Measurements from ENCODE around the gene CCDC149.
"Not testable (repeated sequence)": the region's sequence is repeated elsewhere in the genome, so short reads cannot be mapped to it uniquely, and the experiment has no call there.

The CCDC149 gene

DNA sequence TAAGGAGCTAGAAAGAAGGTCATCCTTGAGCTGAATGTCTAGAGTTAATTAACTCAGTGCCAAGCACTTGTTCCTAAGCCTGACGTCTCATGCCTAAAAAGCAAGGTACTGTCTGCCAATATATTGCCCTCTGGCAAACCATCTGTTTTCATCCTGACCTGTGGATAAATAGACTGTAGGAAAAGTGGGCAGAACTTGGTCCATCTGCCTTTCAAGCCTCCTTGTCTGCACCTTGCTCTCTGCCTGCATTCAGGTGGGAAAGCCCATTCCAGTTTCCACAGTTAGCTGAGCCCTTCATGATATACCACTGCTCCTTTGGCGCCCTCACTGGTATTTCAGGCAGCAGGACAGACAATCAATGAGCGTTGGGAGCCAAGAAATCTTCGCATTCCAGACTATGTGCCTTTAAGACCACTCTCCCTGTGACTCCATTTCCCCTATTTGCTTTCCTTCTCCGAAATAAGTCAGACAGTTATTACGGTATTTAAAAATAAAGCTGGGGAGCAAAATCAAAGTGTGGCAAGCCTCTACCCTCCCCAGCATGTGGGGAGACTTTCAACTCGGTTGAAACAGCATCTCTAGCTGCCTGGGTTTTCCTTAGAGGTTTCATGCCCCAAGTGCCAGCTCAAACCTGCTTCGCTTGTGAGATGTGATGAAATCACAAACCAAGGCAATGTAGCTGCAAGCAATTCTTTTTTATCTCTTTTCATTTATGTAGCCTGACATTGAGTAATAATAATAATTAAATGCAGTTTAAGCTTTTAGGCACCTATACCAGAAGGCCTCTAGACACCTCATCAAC is 2.5 kb upstream of the CCDC149 start:
- DNase-seq, result no peak

DNA sequence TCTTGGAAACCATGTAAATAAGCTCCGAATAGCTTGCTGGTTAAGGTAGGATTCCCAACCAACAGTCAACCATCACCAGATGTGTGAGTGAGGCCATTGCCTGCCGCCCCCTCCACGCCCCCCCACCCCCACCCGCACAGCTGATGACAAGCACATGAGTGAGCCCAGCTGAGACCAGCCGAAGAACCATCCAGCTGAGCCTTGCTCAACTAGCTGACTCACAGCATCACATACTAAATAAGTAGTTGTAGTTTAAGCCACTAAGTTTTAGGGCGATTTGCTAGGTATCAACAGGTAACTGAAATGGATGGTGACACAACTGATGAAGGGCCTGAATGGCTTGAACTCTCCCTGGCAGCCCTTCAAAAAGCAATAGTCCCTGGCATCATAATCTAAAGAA is 1.6 kb upstream of the CCDC149 start:
- DNase-seq, result no peak

DNA sequence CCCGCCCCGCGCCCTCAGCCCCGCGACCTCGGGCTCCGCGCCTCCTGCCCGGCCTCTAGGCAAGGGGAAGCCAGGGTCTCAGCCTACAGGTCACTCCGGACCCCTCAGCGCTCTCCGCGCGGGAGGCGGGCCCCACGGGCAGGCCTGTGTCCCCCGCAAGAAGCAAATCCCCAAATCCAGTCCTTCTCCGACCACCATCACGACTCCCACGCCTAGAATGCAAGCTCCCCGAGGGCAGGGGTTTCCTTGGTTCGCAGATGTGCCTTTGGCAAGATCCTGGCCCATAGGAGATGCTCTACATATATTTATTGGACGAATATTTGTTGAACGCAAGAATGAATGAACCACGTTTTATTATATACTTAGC is 260 bp upstream of the CCDC149 start:
- no peak for DNase-seq

DNA sequence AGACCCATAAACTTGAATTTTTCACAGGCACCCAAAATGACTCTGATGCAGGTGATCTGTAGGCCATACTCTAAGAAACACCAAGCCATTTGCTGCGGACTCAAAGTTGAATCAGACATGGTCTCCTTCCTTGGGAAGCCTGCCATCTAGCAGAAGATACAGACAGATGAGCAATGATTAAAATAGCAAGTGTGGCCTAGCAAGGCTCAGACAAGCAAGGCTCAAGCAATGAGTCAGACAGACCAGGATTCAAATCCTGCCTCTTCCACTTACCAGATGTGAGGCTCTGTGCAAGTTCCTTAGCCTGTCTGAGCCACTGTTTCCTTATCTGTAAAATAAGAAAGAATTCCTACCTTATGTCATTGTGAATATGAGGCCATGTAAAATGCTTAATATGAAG is 2.3 kb downstream of the CCDC149 start:
- DNase-seq, result no peak

DNA sequence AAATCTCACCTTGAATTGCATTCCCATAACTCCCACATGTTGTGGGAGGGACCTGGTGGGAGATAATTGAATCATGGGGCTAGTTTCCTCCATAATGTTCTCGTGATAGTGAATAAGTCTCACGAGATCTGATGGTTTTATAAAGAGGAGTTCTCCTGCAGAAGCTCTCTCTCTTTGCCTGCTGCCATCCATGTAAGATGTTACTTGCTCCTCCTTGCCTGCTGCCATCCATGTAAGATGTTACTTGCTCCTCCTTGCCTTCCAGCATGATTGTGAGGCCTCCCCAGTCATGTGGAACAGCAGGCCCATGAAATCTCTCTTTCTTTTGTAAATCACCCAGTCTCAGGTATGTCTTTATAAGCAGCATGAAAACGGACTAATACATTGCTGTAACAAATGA is 3.2 kb downstream of the CCDC149 start:
- not testable (repeated sequence) for DNase-seq

DNA sequence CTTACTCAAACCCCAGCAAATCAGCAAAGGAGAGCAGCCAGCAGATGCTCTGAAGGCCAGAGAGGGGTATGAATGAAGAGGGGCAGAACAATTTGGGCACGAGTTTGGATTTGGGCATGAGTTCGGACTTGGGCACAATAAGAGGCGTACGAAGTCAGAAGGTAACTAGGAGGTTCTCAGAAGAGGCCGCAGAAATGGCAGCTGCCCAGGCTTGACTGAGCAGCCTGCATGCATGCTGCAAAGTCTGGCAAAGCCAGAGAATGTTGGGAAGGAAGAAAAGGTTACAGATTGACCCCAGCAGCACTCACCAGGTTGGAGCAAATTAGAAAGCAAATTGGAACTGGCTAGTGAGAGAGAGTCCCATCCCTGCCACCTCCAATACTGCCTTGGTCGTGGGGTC is 15.2 kb downstream of the CCDC149 start:
- no peak for DNase-seq

DNA sequence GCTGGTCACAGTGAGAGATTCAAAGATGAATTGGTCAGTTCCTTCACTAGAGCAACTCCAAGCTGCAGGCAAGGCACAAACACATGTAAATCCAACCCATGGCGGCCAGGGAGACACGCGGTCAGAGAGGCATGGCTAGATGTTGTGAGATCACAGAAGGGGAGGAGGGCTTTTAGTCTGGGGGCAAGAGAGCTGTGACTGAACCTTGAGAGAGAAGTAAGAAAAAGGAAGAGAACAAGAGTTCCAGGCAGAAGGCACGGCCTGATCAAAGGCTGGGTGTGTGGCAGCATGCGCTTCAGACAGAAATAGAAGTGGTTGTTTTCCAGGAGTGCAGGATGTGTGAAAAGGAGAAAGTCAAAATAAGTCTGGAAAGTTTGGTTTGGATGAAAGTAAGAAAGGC is 15.9 kb downstream of the CCDC149 start:
- DNase-seq, result no peak

DNA sequence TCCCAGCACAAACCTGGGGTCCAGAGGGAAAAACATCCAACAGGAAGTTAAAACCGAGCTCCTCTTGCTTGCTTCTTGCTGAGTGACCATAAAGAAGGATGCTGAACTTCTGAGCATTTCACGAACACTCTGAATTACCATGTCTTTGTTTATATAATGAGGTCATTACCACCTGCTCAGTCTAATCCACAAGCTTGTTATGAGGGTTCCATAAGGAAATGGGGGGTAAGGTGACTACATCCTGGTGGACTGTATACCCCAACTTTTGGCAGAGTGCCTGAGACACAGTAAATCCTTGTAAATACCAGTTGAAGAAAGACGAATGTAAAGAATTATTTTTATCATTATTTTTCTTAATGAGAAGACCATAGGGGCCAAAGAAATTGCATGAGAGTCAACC is 16.8 kb downstream of the CCDC149 start:
- no peak for DNase-seq

DNA sequence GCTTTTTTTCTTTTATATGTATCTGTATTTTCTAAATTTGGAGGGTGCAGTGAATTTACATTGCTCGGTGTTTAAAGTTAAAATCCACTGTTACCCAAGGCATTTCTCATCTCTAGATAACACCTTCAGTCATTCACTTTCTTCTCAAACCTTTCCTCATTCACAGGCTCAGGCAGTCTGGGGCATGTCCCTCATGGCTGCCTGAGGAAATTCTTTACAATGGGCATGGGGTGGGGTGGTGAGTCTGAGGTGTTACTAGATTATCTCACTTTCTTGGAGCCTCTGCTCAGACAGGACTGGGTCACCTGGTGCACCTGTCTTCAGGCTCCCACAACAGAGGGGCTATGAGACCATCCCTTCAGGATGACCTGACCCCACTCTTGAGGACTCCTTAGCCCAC is 17.4 kb downstream of the CCDC149 start:
- no peak for DNase-seq

DNA sequence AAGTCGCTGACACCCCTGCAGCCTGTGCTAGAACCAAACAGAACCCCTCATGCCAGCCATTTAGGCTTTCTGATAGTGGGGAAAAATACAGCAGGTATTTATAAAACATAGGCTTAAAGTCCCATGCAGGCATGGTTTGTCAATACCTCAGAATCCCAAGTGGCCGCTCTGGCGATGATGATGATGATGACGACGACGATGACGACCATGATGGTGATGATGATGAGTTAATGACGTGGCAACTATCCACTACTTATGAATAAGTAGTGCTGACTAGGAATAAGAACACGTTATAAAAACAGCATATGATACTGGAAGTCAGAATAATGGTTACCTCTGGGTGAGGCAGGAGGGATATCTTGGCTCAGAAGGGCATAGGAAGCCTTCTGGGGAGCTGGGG is 18.0 kb downstream of the CCDC149 start:
- DNase-seq, result no peak

DNA sequence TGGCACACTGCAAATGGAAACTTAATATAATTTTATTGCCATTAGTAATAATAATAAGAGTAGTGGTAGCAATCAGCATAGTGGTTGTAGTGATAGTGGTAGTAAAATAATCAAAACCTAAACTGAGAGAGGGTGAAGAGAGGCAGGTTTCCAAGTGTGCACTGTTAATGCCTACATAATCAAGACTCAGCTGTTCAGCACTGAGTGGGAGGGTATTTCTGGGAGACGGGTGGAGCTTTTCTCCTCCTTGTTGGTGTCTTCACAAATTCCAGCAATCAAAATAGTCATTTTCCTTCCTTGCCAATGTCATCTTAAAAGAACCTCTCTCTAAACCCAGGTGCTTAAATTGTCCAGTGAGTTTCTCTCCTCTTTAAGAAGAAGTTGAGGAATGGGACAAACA is 18.6 kb downstream of the CCDC149 start:
- DNase-seq, result no peak

DNA sequence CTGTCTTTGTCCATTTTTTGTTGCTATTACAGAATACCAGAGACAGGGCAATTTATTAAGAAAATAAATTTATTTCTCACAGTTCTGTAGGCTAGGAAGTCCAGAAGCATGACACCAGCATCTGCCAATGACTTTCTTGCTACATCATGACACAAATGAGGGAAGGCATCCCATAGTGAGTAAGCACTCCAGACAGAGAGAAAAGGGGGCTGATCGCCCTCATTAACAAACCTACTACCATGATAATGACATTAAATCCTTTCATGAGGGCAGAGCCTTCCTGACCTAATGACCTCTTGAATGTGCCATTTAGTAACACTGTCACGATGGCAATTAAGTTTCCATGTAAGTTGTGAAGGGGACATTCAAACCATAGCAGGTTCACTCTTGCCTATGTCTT is 20.1 kb downstream of the CCDC149 start:
- DNase-seq, result no peak

DNA sequence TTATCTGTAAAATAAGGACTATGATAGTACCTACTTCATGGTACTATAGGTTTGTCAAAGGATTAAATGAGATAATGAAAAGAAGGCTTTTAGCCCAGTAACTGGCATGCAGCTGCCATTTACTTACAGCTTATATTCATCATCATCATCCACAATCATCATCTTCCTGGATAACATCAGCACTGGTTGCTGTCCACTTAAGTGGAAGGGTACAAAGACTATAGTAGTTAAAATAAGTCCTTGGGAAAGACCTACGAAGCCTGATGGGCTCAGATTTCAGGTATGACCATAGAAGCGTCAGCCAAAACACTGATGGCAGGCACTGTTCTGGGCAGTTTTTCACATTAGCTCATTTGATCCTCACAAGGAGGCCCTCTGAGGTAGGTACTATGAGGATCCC is 20.6 kb downstream of the CCDC149 start:
- DNase-seq, result no peak

DNA sequence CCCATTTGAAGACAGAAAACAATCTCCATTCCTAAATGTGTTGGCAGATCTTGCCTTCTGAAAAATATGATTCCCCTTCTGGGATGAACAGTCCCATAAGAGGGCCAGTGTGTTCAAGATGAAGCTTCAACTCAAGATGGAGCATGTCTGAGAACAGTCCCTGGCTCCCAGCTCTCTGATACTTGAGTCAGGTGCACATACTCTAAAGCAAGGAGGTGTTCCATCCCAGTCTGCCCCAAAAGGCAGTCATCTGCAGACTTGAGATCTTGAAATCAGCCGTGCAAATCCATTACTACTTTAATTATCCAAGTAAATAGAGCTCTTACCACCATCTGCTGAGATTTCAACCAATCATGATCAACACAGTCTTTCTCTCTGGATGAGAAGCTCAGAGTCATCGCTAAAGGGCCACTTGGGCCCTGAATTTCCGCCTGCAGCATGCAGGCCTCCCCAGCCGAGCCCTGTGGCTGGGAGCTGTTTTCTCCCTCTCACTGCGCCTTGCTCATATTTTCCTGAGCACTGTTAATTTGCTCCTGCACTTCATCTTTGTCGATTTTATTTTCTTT is 22.2 kb downstream of the CCDC149 start:
- no peak for DNase-seq

DNA sequence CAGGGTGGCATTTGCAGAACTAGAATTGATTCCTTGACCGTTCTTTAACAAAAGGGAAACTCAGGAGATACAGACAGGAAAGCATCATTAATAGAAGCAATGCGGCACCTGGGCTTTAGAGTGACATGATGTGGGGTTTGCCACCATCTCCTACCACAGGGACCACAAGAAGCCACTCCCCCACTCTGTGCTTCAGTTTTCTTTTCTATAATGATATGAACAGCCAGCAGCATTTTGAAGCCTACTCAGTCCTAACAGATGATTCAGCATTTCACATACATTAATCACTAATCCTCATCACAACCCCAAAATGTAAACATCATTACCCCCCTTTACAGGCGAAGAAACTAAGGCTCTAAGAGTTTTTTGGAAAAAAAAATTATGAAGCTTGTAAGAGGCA is 22.9 kb downstream of the CCDC149 start:
- no peak for DNase-seq

DNA sequence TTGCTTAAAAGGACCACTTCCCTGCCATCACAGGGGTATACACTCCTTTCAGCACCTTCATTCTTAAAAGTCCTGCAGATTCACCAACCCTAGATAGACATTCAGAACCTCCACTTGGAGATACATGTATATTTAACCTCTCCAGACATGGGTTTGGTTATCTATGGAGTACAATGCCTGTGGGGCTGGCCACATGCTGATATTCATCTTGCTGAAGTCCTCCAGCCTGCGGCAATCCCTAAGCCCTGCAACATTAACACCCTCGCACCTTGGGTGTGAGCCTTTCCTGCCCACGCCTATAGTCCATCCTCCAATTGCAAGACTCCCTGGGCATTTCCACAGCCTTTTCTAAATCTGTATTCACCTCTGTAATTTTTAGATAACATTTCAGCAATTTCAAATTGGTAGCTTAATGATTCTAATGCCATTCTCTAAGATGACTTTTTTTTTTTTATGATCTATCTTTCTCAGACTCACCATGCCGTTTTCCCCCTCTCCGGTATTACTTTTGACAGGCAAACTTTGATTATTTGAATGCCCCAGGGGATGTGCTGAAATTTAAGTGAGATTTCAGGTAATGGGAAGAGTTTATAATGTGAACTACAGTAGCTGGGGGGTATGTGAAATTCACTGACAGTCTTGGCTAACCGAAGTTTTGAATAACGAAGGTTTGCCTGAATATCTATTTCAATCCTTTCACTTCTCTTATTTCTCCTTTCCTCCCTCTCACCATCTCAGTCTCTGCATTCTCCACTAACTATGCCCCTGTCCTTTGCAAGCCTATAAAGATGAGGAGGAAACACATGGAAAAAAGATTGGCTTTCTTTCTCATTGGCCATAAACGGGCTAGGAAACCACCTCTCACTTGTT is 24.1 kb downstream of the CCDC149 start:
- no peak for DNase-seq

DNA sequence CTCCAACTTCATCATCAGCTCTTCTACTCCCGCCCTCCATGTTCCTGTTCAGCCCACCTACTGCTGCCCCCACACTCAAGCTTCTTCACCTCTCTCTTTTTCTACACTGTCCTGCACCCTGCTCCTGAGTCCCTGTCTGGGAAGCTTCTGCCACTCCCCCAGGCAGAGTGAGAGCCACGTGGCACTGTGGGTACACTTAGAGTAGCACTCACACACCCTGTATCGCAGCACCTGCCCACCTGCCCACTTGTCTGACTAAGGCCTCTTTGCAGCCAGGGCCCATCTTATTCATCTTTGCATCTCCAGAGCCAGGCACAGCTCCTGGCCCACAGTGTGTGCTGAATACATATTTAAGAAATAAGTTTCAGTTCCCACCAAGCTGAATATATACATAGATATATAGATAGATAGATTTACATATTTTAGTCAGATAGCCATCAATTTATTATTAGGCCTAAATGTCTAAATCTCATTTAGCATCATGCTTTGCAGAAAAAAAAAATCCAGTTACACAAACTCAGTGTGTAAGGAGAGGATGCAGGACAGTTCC is 24.9 kb downstream of the CCDC149 start:
- DNase-seq, result no peak

DNA sequence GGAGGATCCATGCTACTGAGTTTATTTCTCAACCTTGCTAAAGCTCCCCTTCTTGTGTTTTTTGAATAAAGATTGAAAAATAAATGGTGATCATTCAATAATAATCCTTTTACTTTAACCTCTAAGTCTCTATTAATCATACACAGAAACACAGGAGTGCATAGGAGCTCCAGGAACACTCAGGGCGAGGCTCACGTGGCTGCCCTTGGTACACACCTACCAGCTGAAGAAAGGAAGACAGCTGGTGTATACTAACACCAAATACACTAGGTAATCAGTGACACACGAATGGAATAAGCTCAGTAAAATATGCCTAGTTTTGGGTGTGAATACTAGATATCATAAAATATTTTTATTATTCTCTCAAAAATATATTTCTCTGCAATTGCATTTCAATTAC is 26.2 kb downstream of the CCDC149 start:
- DNase-seq, result no peak

DNA sequence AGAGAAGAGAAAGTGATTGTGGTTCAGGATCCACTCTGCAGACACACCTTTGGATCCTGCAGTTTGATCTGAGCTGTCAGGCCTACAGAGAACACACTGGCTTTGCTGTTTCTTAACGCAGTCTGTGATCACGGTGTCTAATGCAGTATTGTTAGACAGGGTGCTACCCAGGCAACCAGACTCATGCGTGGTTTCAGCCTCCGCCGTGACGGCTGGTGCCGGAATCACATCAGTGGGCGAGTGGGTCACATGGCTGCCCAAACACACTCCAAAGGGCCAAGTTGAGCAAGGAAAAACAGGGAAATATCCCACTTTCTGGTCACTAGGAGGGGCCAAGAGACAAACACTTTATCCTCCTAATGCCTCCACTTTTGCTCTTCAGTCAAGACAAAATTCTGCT is 27.5 kb downstream of the CCDC149 start:
- DNase-seq, result no peak

DNA sequence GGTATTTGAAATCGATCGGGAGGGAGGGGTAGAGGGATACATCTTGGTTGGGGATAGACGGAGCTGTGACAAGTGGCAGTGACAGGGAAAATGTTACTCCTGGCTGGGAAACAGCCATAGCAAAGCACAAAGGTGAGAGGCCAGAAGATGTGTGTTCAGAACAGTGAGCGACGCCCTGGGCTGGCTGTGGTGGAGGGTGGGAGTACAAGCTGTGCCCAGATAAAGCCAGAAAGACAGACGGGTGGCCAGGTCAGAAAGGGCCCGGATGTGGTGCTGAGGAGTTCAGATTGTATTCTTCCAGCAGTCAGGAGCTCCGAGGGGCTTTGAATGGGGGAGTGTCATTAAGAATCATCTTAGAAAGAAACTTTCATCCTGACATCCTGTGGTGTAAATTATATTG is 27.9 kb downstream of the CCDC149 start:
- no peak for DNase-seq

DNA sequence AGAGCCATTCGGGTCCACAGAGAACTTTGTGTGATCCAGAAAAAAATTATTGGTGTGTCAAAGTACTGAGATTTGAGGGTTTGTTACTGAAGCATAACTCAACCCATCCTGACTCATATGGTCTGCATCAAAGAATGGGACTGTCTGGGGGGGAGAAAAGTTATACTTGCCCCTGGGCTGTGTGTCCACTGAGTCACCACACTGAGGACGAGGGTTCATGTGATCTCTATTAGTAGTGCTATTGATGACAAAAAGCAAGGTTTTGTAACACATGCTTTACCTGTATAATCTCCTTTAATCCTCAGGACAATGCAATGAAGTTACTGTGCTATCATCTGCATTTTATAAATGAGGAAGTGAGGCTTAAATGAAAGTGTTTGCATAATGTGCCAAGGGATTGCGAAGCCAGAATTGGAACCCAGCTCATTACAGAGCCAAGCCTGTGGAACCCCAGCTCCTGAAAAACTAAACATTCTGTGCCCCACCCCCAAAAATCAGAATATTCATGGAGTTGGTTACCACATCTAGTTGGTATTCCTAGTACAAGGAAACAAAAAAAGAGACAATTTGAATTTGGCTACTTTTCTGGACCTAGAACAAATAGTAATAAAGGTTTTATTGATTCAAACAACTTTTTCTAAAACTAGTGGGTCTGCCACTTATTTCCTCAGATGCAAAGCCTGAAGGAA is 31.2 kb downstream of the CCDC149 start:
- DNase-seq, result no peak

DNA sequence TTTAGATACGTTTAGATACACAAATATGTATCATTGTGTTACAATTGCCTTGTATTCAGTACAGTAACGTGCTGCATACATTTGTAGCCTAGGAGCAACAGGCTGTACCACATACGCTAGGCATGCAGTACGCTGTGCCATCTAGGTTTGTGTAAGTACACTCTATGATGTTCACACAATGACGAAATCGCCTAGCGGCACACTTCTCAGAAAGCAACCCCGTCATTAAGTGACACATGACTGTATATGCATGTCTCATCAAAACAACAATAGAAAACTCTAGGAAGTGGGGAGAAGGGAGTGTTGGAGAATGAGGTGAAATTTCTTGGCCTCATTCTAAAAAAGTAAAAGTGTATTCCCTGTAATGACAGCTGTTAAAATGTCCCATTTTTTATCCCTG is 32.7 kb downstream of the CCDC149 start:
- no peak for DNase-seq

DNA sequence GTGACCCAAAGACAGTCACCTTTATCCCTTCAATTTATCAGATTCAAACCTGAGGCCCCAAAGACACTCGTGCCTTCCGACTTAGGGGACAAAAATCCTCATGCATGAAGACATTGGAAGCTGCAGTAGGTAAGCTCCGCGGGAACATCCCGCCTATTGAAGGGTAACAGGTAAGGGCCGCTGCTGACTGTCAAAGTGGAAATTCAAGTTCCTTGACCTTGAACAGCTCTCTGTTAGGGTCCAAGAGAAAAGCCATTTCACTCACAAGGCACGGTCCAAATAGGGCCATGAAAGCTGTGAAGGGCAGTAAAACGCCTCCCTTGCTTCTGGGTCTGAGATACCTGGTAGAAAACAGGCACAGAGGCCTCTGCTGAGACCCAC is 34.2 kb downstream of the CCDC149 start:
- DNase-seq, result no peak

Data from activated T-cell treated with anti-CD3 and anti-CD28 coated beads, Interleukin-2, amount 50 U/mL, for 48 hours (primary cell).